Measurements from ENCODE around the gene CYSRT1. TPM values are rescaled to one million over a fixed set of nuclear protein-coding genes. Genes with fewer than 3 reads are reported as not detected.

The CYSRT1 gene
- polyA plus RNA-seq, 1 of the 3 experiments (the other 2 are of a cell fraction) = 2.1 TPM

DNA sequence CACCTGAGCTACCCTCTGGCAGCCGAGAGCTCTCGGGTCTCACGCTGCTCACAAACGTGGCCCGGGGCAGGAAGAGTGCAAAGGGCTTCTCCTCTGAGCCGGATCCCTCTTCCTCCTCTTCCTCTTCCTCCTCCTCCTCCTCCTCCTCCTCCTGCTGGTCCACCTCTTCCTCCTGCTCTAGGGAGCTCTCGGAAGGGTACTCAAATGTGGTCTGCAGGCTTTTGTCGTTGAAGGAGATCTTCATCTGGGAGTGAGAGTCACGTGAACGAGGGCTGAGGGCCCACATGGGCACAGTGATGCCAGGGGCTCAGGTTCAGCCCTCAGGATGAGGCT, 32.6 kb upstream of the CYSRT1 start:
- ChIA-PET CTCF (interaction anchor here (0.9 to 3.1 kb wide), 5 partner anchors 21 to 44 kb away, joined by 3 to 11 read pairs (median 6); partner anchors contain the start of gene RNF224), POLR2A (interaction anchor here (0.5 to 1.4 kb wide), 3 partner anchors 8 to 69 kb away, joined by 3 to 5 read pairs (median 3); partner anchors contain the start of genes GRIN1 and TPRN)
- peaks cover 6 to 18% of the 10 kb centered on the region in 2 experiments; a peak in 3 of 4 replicates for H3K4me1 ChIP-seq (ENCODE audit: control insufficient read depth in 1 of 2, insufficient read depth in 2 of 2, low read depth in 1 of 2, low read length in 1 of 2)
- peaks cover 3 to 21% of the 10 kb centered on the region in 2 experiments for H3K36me3 ChIP-seq (replicated peaks in 1 of 2; ENCODE audit: control insufficient read depth in 1 of 2, insufficient read depth in 2 of 2, low read length in 1 of 2)
- H3K4me3 ChIP-seq (ENCODE audit: low read depth in 2 of 2, low read length in 1 of 2) = no peak overlapping the region
- H3K4me2 ChIP-seq = no peak overlapping the region
- H3K9ac ChIP-seq = no peak overlapping the region
- H3K9me3 ChIP-seq = no peaks in the 10 kb centered on the region
- H4K20me1 ChIP-seq (ENCODE audit: insufficient read depth) = peaks cover 53% of the 10 kb centered on the region
- no peak for DNase-seq
- peaks cover 65% of the 10 kb centered on the region for H3K79me2 ChIP-seq (ENCODE audit: insufficient read depth)
- 89% methylated on average over 6 of the region's 10 CpGs for WGBS (ENCODE audit: low lambda C conversion rate)
- no peak overlapping the region for H3K27ac ChIP-seq (ENCODE audit: low read depth in 2 of 2, low read length in 1 of 2)
- no peaks in the 10 kb centered on the region for H3K9me2 ChIP-seq
- no peak overlapping the region for H2AFZ ChIP-seq (ENCODE audit: low read depth)
- no peak for TF ChIP-seq RAD21 (IDR thresholded peaks at IDR 0.05; ENCODE audit: low read length)
- no peak for TF ChIP-seq ELF1 (IDR thresholded peaks at IDR 0.05)
- no peak for TF ChIP-seq RFX5 (IDR thresholded peaks at IDR 0.05; ENCODE audit: low read length)
- no peak for TF ChIP-seq EZH2phosphoT487 (IDR thresholded peaks at IDR 0.05; ENCODE audit: borderline replicate concordance, low read depth)
- TF ChIP-seq JUND (IDR thresholded peaks at IDR 0.05) = no peak
- no peak for TF ChIP-seq POLR2AphosphoS5 (IDR thresholded peaks at IDR 0.05; ENCODE audit: low read depth, low read length)
- TF ChIP-seq GABPA (IDR thresholded peaks at IDR 0.05; ENCODE audit: low read depth) = no peak
- TF ChIP-seq FOSL2 (IDR thresholded peaks at IDR 0.05; ENCODE audit: borderline replicate concordance, low read depth) = no peak
- H3K27me3 ChIP-seq (ENCODE audit: insufficient read depth) = no peaks in the 10 kb centered on the region
- H3F3A ChIP-seq (replicated peaks; ENCODE audit: insufficient read depth) = peaks cover 16% of the 10 kb centered on the region

DNA sequence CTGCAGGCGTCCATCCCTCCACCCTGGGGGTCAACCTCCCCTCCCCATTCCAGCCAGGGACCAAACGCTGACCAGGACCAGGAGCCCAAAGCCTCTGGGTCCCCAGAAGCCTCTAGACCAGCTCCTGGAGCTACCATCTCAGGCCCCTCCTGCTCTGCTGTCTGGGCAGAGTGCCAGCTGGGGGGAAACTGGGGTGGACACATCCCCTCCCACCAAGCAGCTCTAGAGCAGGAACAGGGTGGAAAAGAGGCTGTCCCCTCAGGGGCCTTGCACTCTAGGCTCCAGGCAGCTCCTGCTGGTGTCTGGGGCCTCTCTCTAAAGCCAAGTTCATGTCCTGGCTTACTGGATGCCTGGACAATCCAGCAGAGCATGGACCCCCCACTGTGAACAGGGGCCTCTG, 32.1 kb upstream of the CYSRT1 start:
- Histone ChIP-seq H3K9me2 (no peaks in the 10 kb centered on the region), H3K9ac (no peak overlapping the region), H2AFZ (ENCODE audit: low read depth) (no peak overlapping the region), H3K27ac (ENCODE audit: low read depth in 2 of 2, low read length in 1 of 2) (no peak overlapping the region), H4K20me1 (ENCODE audit: insufficient read depth) (peaks cover 57% of the 10 kb centered on the region), H3K27me3 (ENCODE audit: insufficient read depth) (no peaks in the 10 kb centered on the region), H3K4me1 (ENCODE audit: control insufficient read depth in 1 of 2, insufficient read depth in 2 of 2, low read depth in 1 of 2, low read length in 1 of 2) (peaks cover 6 to 17% of the 10 kb centered on the region in 2 experiments; a peak in 3 of 4 replicates), H3K36me3 (replicated peaks in 1 of 2; ENCODE audit: control insufficient read depth in 1 of 2, insufficient read depth in 2 of 2, low read length in 1 of 2) (peaks cover 3 to 21% of the 10 kb centered on the region in 2 experiments), H3K9me3 (no peaks in the 10 kb centered on the region), H3K79me2 (ENCODE audit: insufficient read depth) (peaks cover 65% of the 10 kb centered on the region), H3K4me2 (no peak overlapping the region), H3F3A (replicated peaks; ENCODE audit: insufficient read depth) (peaks cover 16% of the 10 kb centered on the region), H3K4me3 (ENCODE audit: low read depth in 2 of 2, low read length in 1 of 2) (no peak overlapping the region)
- POLR2A ChIA-PET = interaction anchor here (0.5 to 1.4 kb wide), 3 partner anchors 8 to 70 kb away, joined by 3 to 5 read pairs (median 3); partner anchors contain the start of genes GRIN1 and TPRN
- 100% methylated on average over 1 of the region's 2 CpGs for WGBS (ENCODE audit: low lambda C conversion rate)
- CTCF ChIA-PET = interaction anchor here (1.2 to 3.1 kb wide), 4 partner anchors 21 to 44 kb away, joined by 3 to 11 read pairs (median 6); partner anchors contain the start of gene RNF224
- TF ChIP-seq, protein P1, sequence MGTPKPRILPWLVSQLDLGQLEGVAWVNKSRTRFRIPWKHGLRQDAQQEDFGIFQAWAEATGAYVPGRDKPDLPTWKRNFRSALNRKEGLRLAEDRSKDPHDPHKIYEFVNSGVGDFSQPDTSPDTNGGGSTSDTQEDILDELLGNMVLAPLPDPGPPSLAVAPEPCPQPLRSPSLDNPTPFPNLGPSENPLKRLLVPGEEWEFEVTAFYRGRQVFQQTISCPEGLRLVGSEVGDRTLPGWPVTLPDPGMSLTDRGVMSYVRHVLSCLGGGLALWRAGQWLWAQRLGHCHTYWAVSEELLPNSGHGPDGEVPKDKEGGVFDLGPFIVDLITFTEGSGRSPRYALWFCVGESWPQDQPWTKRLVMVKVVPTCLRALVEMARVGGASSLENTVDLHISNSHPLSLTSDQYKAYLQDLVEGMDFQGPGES (IDR thresholded peaks at IDR 0.05; ENCODE audit: low read depth, low read length) = no peak
- TF ChIP-seq, protein P2, sequence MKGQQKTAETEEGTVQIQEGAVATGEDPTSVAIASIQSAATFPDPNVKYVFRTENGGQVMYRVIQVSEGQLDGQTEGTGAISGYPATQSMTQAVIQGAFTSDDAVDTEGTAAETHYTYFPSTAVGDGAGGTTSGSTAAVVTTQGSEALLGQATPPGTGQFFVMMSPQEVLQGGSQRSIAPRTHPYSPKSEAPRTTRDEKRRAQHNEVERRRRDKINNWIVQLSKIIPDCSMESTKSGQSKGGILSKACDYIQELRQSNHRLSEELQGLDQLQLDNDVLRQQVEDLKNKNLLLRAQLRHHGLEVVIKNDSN (IDR thresholded peaks at IDR 0.05; ENCODE audit: borderline replicate concordance, low read depth) = no peak
- TF ChIP-seq JUND (IDR thresholded peaks at IDR 0.05) (no peak), SMC3 (IDR thresholded peaks at IDR 0.05; ENCODE audit: low read depth, low read length) (no peak), CHD2 (IDR thresholded peaks at IDR 0.05; ENCODE audit: low read length, partially characterized antibody) (no peak), SIN3A (IDR thresholded peaks at IDR 0.05; ENCODE audit: borderline replicate concordance, low read depth, low read length) (no peak), EP300 (IDR thresholded peaks at IDR 0.05; ENCODE audit: borderline replicate concordance in 1 of 2, low read depth in 1 of 2, low read length in 1 of 2) (no peak), TCF12 (IDR thresholded peaks at IDR 0.05) (no peak), RCOR1 (IDR thresholded peaks at IDR 0.05; ENCODE audit: low read length) (no peak), ELF1 (IDR thresholded peaks at IDR 0.05) (no peak), RFX5 (IDR thresholded peaks at IDR 0.05; ENCODE audit: low read length) (no peak), POLR2AphosphoS5 (IDR thresholded peaks at IDR 0.05; ENCODE audit: low read depth, low read length) (no peak), FOSL2 (IDR thresholded peaks at IDR 0.05; ENCODE audit: borderline replicate concordance, low read depth) (no peak), GABPA (IDR thresholded peaks at IDR 0.05; ENCODE audit: low read depth) (no peak), RAD21 (IDR thresholded peaks at IDR 0.05; ENCODE audit: low read length) (no peak)
- TF ChIP-seq, protein P3, sequence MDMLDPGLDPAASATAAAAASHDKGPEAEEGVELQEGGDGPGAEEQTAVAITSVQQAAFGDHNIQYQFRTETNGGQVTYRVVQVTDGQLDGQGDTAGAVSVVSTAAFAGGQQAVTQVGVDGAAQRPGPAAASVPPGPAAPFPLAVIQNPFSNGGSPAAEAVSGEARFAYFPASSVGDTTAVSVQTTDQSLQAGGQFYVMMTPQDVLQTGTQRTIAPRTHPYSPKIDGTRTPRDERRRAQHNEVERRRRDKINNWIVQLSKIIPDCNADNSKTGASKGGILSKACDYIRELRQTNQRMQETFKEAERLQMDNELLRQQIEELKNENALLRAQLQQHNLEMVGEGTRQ (IDR thresholded peaks at IDR 0.05; ENCODE audit: borderline replicate concordance, low read depth, low read length) = no peak
- TF ChIP-seq, protein P4, sequence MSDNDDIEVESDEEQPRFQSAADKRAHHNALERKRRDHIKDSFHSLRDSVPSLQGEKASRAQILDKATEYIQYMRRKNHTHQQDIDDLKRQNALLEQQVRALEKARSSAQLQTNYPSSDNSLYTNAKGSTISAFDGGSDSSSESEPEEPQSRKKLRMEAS (IDR thresholded peaks at IDR 0.05; ENCODE audit: low read depth) = no peak
- DNase-seq = no peak
